Measurements from ENCODE around the gene HSD17B13.

HSD17B13 gene

DNA sequence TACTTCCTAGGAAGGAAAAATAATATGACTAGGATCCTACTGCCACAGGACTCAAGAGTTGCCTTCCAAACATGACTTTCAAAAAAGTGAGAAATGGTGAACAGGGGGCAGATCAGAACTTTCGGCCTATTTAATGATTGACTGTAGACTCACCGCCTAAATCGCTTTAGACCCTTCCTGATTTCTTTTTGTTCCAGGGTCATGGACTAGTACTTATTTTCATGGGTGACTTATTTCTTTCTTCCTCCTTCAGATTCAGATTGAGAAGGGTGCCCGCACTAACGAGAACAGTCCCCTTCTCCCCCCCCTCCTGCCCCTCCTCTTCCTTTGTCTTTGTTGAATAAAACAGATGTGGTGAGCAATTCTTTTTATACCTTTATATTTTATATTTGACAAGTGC is 54.3 kb downstream of the HSD17B13 start:
- Histone ChIP-seq H3K27me3 (ENCODE audit: control insufficient read depth in 1 of 2, insufficient read depth in 2 of 2, low read length in 2 of 2) (no peaks in the 10 kb centered on the region), H3K9ac (ENCODE audit: low read length in 2 of 2) (no peak overlapping the region), H3K27ac (ENCODE audit: low read length) (no peak overlapping the region), H3K4me3 (ENCODE audit: low read length in 2 of 2) (no peak overlapping the region), H3K4me1 (ENCODE audit: control insufficient read depth, insufficient read depth, low read length) (no peaks in the 10 kb centered on the region), H3K9me3 (ENCODE audit: control insufficient read depth in 2 of 2, low read length in 2 of 2) (no peaks in the 10 kb centered on the region), H3K36me3 (ENCODE audit: control insufficient read depth in 2 of 2, insufficient read depth in 2 of 2, low read length in 2 of 2) (no peaks in the 10 kb centered on the region)

- no peaks in the 10 kb centered on the region for H3K9me3 ChIP-seq (ENCODE audit: control insufficient read depth in 2 of 2, low read length in 2 of 2)
- H3K36me3 ChIP-seq (ENCODE audit: control insufficient read depth in 2 of 2, insufficient read depth in 2 of 2, low read length in 2 of 2), result no peaks in the 10 kb centered on the region
- H3K9ac ChIP-seq (ENCODE audit: low read length in 2 of 2), result no peak overlapping the region
- H3K4me1 ChIP-seq (ENCODE audit: control insufficient read depth, insufficient read depth, low read length), result no peaks in the 10 kb centered on the region
- no peak overlapping the region for H3K27ac ChIP-seq (ENCODE audit: low read length)
- H3K27me3 ChIP-seq (ENCODE audit: control insufficient read depth in 1 of 2, insufficient read depth in 2 of 2, low read length in 2 of 2), result no peaks in the 10 kb centered on the region
- H3K4me3 ChIP-seq (ENCODE audit: low read length in 2 of 2), result no peak overlapping the region
Measured at GRCh38 chr4:87266986-87267385, 55.7 kb downstream of the HSD17B13 start.

DNA sequence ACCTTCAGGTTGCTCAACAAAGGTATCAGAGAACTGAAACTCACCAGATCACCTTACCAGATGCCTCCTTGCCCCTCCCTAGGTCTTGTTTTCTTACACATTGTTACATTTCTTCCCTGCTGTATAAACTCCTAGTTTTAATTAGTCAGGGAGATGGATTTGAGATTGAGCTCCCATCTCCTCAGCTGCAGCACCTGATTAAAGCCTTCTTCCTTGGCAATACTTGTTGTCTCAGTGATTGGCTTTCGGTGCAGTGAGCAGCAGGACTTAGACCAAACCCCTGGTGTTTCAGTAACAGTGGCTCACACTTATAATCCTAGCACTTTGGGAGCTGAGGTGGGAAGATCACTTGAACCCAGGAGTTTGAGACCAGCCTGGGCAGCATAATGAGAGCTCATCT is 59.8 kb downstream of the HSD17B13 start:
- no peaks in the 10 kb centered on the region for H3K36me3 ChIP-seq (ENCODE audit: control insufficient read depth in 2 of 2, insufficient read depth in 2 of 2, low read length in 2 of 2)
- H3K9ac ChIP-seq (ENCODE audit: low read length in 2 of 2), result no peak overlapping the region
- no peaks in the 10 kb centered on the region for H3K9me3 ChIP-seq (ENCODE audit: control insufficient read depth in 2 of 2, low read length in 2 of 2)
- no peak overlapping the region for H3K4me3 ChIP-seq (ENCODE audit: low read length in 2 of 2)
- no peak overlapping the region for H3K27ac ChIP-seq (ENCODE audit: low read length)
- no peaks in the 10 kb centered on the region for H3K27me3 ChIP-seq (ENCODE audit: control insufficient read depth in 1 of 2, insufficient read depth in 2 of 2, low read length in 2 of 2)
- no peaks in the 10 kb centered on the region for H3K4me1 ChIP-seq (ENCODE audit: control insufficient read depth, insufficient read depth, low read length)

GRCh38 chr4:87260477-87260876 is 62.2 kb downstream of the HSD17B13 start:
- no peaks in the 10 kb centered on the region for H3K36me3 ChIP-seq (ENCODE audit: control insufficient read depth in 2 of 2, insufficient read depth in 2 of 2, low read length in 2 of 2)
- H3K9me3 ChIP-seq (ENCODE audit: control insufficient read depth in 2 of 2, low read length in 2 of 2), result no peaks in the 10 kb centered on the region
- no peaks in the 10 kb centered on the region for H3K4me1 ChIP-seq (ENCODE audit: control insufficient read depth, insufficient read depth, low read length)
- no peak overlapping the region for H3K27ac ChIP-seq (ENCODE audit: low read length)
- no peak overlapping the region for H3K4me3 ChIP-seq (ENCODE audit: low read length in 2 of 2)
- H3K9ac ChIP-seq (ENCODE audit: low read length in 2 of 2), result no peak overlapping the region
- no peaks in the 10 kb centered on the region for H3K27me3 ChIP-seq (ENCODE audit: control insufficient read depth in 1 of 2, insufficient read depth in 2 of 2, low read length in 2 of 2)

DNA sequence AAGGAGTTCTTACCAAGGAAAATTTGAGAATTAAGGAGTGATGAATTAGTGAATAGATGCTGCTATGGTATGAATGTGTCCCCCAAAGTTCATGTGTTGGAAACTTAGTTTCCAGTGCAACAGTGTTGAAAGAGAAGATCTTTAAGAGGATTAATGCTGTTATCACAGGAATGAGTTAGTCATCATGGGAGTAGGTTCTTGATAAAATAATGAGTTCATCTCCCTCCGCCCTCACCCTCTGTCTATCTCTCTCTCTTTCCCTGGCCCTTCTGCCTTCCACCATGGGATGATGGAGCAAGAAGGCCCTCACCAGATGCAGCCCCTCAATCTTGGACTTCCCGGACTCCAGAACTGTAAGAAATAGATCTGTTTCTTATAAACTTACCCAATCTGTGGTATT is 64.0 kb downstream of the HSD17B13 start:
- Histone ChIP-seq H3K9me3 (ENCODE audit: control insufficient read depth in 2 of 2, low read length in 2 of 2) (no peaks in the 10 kb centered on the region), H3K9ac (ENCODE audit: low read length in 2 of 2) (no peak overlapping the region), H3K27me3 (ENCODE audit: control insufficient read depth in 1 of 2, insufficient read depth in 2 of 2, low read length in 2 of 2) (no peaks in the 10 kb centered on the region), H3K27ac (ENCODE audit: low read length) (no peak overlapping the region), H3K4me3 (ENCODE audit: low read length in 2 of 2) (no peak overlapping the region), H3K36me3 (ENCODE audit: control insufficient read depth in 2 of 2, insufficient read depth in 2 of 2, low read length in 2 of 2) (no peaks in the 10 kb centered on the region), H3K4me1 (ENCODE audit: control insufficient read depth, insufficient read depth, low read length) (no peaks in the 10 kb centered on the region)

- H3K27ac ChIP-seq (ENCODE audit: low read length), result no peak overlapping the region
Measured at GRCh38 chr4:87257523-87257922, 65.2 kb downstream of the HSD17B13 start.

GRCh38 chr4:87255755-87256154 is 66.9 kb downstream of the HSD17B13 start:
- Histone ChIP-seq H3K27me3 (ENCODE audit: control insufficient read depth in 1 of 2, insufficient read depth in 2 of 2, low read length in 2 of 2) (no peaks in the 10 kb centered on the region), H3K4me3 (ENCODE audit: low read length in 2 of 2) (no peak overlapping the region), H3K4me1 (ENCODE audit: control insufficient read depth, insufficient read depth, low read length) (no peaks in the 10 kb centered on the region), H3K9me3 (ENCODE audit: control insufficient read depth in 2 of 2, low read length in 2 of 2) (no peaks in the 10 kb centered on the region), H3K27ac (ENCODE audit: low read length) (no peak overlapping the region), H3K36me3 (ENCODE audit: control insufficient read depth in 2 of 2, insufficient read depth in 2 of 2, low read length in 2 of 2) (no peaks in the 10 kb centered on the region), H3K9ac (ENCODE audit: low read length in 2 of 2) (no peak overlapping the region)

More at GRCh38 chr4:87257523-87257922, 65.2 kb downstream of the HSD17B13 start:
- no peaks in the 10 kb centered on the region for H3K36me3 ChIP-seq (ENCODE audit: control insufficient read depth in 2 of 2, insufficient read depth in 2 of 2, low read length in 2 of 2)
- H3K9ac ChIP-seq (ENCODE audit: low read length in 2 of 2), result no peak overlapping the region
- H3K27me3 ChIP-seq (ENCODE audit: control insufficient read depth in 1 of 2, insufficient read depth in 2 of 2, low read length in 2 of 2), result no peaks in the 10 kb centered on the region
- no peaks in the 10 kb centered on the region for H3K4me1 ChIP-seq (ENCODE audit: control insufficient read depth, insufficient read depth, low read length)
- no peaks in the 10 kb centered on the region for H3K9me3 ChIP-seq (ENCODE audit: control insufficient read depth in 2 of 2, low read length in 2 of 2)
- H3K4me3 ChIP-seq (ENCODE audit: low read length in 2 of 2), result no peak overlapping the region
